ENCODE measurements around the gene SHROOM3.

GRCh38 chr4:76665721-76666120, 230.7 kb downstream of the SHROOM3 start:
- no peak for TF ChIP-seq CTCF (IDR thresholded peaks at IDR 0.05)
- TF ChIP-seq POLR2A (IDR thresholded peaks at IDR 0.05): no peak
- TF ChIP-seq POLR2AphosphoS5 (IDR thresholded peaks at IDR 0.05): no peak
